ENCODE results near the gene DPP6.

DPP6 gene

DNA sequence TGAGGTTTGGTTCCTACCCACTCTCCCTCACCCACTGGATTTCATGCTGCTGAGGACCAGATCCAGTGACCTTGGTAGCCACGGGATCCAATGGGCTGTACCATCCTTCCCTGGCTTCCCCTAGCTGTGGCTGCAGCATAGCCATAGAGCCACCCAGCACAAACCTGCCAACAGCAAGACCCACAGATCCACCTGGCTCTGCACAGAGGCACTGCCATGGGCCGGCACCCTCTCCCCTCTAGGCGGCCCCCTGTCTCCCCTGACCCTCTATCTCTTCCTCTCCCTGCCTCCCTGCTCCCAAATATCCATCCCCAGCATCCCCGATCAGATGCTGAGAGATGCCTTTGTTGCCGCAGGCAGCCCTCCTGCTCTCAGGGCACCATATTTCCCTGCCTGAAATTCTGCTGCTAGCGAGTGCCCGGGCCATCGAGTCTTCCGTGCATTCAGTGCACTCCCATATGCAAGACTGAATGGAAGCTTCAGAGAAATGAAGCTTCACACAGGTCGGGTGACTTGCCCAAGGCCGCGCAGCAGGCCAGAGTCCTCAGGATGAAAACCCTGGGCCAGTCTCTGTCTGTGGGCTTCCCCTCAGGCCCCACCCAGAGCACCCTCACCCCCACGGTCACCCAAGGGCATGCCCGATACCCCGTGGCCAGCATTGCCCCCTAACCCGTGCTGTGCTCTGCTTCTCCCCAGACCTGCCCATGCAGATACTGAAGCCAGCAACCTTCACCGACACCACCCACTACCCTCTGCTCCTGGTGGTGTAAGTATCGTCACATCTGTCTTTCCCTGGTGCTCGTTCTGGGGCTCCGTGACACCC lies 819.9 kb downstream of the DPP6 start:
- DNase-seq = no peak

DNA sequence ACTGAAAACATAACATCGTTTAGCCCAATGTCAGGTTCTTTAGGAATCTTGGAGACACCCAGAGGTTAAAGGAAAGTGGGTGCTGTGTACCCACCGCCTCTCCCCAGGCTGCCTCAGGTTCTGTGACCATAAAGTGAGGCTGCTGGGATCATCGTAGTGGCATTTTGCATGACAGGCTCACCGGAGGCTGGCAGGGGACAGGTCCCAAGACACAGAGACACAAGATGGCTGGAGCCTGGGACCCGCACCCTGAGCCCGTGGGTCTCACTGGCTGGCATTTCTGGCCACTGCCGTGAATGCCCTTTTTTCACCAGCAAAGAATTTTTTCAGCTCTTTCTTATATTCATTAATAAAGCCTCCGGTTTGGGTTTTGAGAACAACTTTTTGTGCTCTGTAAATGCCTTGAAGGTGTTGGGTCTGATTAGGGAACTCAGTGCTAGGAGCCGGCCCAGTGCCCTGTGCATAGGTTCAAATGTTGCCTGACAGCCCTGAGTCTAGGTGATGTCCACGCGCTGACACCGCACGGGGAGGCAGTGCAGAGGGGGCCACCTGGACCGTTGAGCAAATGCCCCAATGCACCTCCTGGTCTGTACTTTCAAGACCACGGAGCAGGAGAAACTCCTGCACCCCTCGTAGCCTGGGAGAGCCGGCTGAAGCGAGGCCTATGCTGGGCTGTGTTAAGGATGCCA lies 820.8 kb downstream of the DPP6 start:
- no peak for DNase-seq

DNA sequence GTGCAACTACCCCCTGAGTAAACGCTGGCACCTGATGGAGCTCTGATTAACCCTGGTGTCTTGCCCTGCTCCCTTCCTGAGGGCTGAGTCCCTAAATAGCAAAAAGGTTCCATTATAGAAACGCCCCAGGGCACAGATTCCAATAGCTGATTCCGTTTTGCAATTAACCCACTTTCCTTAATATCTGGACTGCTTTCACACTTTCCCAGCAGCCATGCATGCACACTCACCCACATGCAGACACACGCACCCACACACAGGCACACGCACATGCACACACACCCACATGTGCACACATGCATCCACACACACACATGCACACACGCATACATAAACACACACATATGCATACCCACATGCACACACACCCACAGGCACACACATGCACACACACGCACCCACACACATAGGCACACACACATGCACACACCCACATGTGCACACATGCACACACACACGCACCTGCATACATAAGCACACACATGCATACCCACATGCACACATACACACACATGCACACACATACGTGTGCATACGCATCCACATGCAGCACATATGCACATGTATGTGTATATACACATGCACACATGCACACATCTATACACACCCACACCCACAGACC lies 821.4 kb downstream of the DPP6 start:
- no peak for DNase-seq

DNA sequence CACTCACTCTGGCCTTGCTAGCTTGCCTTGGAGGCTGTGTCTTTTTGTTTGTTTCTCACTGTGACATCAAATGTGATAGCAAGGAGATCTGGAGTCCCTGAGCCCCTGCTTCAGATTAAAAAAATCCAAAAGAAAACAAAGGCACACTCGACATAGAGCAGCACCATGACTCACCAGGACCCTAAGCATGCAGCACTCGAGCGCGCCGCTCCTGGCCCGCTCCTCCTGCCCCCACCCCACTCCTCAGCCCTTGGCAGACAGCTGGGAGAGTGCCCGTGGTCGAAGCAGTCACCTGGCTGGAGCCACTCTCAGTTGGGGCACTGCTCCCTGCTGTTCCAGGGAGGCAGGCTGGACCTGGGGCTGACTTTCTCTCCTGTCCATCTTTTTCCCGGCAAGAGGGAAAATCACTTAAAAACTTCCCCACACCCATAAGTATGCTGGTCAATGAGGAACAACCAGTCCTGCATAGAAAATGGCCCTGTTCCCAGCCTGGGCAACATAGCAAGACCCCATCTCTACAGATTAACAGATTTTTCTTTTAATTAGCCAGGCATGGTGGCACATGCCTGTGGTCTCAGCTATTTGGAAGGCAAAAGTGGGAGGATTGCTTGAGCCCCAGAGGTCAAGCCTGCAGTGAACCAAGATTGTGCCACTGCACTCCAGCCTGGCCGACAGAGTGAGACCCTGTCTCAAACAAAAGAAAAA lies 822.4 kb downstream of the DPP6 start:
- DNase-seq = no peak

DNA sequence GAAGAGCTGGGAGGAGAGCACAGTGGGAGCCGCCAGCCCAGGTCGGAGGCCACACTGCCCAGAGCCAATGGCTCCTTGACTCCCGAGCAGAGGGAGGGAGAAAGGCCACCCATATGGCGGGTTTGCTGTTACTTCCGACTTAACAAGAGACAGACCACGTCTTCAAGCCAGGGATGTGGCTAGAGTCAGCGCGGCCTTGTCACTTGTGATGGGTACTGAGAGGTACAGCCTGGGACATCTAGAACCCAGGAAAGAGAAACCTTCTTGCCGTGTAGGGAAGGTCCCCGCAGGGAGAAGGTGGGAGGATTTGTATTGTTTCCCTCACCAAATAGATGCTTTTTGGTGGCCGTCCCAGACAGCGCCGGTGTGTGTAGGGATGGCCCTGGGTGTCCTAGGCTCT lies 823.1 kb downstream of the DPP6 start:
- no peak for DNase-seq

DNA sequence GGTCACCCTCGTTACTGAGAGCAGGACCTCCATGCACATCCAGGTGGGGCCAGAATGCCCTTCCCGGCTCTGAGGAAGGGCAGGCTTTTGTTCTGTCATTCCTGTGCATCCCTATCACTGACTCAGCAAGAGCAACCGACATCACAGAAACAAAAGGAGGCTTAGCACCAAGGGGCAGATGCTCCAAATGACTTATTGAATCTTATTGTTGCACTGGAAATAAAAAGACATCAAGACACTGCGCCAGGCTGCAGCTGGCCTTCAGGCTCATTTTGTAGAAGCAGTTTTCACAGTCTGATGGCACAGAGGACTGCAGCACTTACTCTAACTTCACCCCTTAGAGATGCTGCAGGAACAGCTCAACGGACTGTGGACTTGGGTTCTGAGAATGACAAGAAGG lies 824.3 kb downstream of the DPP6 start:
- no peak for DNase-seq

DNA sequence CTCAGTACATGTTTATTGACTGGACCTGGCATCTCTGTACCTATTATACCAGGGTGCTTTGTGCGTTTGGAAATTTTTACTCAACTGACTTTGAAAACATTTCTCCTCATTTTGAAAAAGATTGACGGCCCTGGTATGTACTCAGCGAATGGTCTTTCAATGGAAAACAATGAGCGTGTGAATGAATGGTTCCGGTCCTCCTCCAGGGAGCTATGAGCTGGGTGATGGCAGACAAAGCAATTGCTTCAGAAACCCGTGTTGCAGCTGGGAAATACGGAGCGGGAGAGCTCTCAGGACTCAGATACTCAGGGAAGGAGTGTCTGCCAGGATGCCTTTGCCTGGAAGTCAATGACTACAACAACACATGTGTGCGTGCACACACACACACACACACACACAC lies 824.8 kb downstream of the DPP6 start:
- DNase-seq = no peak

DNA sequence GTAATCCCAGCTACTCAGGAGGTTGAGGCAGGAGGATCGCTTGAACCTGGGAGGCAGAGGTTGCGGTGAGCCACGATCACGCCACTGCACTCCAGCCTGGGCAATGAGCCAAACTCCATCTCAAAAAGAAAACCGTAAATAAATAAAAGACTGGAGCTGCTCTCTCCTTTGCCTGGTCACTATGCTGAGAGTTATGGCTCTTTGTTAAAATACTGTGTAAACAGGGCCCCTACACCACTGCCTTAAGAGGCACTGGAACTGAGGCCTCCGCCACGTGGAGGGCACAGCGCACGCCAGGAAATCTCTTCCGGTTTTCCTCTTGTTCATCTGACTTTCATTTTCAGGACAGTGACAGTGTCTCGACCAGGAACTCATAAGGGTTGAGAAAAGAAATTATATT lies 827.4 kb downstream of the DPP6 start:
- DNase-seq = no peak

DNA sequence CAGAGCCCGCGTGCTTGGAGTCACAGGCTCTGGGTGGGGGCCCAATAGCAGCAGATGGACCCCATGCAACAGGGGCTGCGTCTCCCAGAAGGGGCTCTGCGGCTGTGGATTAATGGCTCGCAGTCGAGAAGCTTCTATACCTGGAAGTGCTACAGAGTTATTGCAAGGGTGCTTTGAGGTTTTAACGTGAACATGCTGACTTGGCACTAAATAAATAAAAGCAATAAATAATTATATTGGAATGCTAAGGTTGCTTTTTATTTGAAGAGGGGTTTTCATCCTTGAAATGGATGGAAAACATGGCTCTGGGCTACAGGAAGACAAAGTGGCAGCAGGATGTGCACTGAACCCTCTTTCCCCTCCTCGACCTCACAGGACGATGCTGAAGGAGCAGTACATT lies 828.3 kb downstream of the DPP6 start:
- no peak for DNase-seq

DNA sequence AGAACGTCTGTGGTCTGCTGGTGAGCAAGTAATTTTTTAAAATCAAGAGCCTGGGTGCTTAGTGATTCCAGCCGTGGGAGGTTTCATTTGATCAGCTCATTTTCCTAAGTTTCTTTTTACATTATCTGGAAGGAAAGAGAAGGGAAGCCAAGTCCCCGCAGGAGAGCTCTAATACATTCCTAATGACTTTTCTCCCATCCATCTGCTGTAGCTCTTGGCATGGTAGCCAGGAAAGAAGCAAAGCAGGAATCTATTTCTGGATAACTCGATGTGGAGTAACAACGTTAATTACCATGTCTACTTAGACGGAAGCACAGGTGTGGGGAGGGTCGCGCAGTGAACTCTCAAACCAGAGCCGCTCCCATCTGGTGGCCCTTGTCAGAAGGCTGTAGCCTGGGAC lies 828.8 kb downstream of the DPP6 start:
- no peak for DNase-seq

DNA sequence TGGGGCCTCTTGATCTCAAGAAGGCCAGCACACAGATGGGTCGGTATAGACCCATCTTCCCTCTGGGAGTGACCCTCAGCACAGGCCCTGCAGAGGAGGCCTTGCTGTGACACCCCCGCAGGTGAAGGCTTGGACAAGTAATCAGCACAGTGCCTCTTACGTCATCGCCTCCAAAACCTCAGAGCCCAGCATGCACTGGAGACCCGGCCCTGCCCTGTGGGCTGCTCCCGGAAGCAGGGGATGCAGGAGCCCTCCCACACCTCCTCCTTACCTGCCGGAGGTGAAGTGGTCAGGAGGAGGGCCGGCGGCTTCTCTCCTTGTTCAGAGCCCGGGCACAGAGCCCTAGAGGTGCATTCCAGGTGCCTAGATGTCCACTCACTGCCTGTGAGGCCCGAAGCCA lies 829.3 kb downstream of the DPP6 start:
- no peak for DNase-seq

DNA sequence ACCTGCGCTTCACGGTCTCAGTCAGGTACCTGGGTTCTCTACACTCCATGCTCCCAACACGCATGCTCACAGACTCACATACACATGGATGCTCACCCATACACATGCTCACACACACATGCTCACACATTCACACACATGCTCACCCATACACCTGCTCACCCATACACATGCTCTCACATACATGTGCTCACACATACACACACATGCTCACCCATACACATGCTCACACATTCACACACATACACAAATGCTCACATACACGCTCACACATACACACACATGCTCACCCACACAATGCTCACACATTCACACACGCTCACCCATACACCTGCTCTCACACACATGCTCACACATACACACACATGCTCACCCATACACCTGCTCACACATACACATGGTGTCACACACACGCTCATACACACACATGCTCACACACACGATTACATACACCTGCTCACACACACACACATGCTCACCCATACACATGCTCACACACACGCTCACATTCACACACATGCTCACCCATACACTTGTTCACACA lies 830.8 kb downstream of the DPP6 start:
- no peak for DNase-seq

DNA sequence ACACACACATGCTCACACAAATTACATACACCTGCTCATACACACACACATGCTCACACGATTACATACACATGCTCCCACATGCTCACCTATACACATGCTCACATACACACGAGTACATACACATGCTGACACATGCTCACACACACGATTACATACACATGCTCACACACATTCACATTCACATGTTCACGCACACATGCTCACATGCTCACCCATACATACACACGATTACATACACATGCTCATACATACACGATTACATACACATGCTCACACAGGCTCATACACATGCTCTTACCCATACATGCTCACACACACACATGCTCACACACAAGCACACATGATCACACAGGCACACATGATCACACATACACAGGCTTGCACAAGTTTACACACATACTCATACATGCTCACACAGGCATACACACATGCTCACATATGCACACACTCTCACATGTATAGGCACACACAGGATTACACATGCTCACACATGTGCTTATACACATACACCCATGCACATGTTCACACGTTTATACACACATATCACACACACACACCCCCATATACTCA lies 832.2 kb downstream of the DPP6 start:
- no peak for DNase-seq

DNA sequence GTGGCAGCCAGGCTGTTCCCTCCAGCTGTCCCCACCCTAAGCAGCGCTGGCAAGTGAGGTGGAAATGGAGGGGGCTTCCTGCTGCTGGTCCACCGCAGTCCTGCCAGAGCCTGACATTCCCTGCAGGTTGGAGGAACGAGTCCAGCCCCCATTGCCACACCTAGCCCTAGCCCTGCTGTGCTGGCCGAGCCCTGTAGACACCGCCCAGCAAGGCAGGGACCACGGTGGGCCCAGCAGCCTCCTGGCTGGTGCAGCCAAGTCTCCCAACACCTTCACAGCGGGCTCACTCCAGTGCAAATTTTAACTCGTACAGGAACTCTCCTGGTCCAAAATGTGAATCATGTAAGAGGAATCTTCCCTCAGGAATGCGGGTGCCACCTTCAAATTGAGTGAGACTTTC lies 834.4 kb downstream of the DPP6 start:
- DNase-seq = no peak

DNA sequence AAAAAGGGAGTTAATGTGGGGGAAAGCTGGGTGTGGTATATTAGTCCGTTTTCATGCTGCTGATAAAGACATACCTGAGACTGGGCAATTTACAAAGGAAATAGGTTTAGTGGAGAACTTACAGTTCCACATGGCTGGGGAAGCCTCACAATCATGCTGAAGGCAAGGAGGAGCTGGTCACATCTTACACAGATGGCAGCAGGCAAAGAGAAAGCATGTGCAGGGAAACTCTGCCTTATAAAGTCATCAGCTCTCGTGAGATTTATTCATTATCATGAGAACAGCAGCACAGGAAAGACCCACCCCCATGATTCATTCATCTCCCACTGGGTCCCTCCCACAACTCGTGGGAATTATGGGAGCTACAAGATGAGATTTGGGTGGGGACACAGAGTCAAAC lies 836.5 kb downstream of the DPP6 start:
- DNase-seq = no peak

DNA sequence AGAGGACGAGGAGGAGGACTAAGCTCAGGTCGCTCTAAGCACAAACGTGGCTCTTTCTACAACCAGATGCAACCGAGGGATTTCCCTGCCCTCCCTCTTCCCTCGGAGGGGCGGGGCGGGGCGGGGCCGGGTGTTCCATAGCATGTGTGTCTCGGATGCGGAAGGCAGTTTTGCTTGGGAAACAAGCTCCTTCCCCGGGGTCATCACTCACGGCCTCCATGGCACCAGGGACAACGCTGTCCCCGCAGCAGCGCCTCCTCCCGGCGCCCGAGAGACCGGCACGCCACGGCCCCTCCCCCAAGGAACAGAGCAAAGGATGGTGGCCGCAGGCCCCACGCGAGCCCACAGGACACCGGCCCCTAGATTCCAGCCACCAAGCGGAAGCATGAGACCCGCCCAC lies 840.3 kb downstream of the DPP6 start:
- no peak for DNase-seq

DNA sequence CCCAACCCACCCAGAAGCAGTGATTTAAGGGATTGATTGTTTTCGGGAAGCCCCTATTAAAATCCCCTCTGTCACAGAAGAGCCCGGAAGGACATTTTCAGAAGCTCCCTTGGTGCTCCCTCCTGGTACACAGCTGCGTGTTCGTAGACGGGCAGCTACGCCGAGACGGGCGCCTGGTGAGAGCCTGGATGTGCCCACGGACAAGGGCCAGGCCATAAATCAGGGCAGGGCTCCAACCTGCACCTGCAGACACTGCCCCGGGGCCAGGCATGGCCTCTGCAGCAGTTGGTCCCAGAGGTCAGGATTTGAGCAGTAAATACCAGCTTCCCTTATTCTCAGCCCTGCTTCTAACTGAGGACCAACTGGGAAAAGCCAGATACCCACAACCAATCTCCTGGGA lies 843.9 kb downstream of the DPP6 start:
- no peak for DNase-seq

DNA sequence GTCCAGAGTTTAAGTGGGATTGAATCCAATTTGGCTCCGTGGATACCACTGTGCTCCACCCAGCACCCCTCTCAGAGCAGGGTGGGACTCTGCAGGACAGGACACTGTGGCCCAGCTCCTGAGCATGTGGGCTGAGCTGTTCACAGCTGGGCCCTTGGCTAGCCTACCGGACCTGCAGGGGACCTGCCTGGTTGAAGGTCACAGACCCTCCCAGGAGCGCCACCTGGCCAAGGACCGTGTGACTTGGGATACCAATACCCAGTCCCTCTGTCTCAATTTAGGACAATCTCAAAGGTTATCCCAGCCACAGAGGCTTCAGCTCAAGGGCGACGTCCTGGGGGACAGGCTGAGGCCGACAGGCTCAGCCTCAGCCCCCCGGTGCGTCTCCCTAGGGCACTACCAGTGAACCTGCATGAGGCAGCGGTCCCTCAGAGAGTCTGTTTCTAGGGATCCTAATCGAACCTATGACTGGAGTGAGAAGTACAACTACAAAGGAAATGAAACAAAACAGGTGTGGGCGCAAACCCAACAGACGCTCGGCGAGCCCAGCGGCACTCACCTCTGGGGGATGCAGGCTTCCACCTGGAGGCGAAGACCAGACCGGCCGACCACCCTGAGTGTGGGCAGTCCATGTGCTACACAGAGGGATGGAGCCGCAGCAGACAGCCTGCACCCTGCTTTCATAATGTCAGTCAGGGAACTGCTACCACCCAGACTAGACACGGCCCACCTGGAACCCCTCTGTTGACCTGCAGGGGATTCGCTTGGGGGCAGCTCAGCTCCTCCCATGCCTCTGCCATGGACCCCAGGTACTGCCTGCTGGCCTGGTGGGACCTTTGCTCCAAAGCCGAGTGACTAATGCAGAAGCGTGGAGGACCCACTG lies 847.0 kb downstream of the DPP6 start:
- DNase-seq = no peak

DNA sequence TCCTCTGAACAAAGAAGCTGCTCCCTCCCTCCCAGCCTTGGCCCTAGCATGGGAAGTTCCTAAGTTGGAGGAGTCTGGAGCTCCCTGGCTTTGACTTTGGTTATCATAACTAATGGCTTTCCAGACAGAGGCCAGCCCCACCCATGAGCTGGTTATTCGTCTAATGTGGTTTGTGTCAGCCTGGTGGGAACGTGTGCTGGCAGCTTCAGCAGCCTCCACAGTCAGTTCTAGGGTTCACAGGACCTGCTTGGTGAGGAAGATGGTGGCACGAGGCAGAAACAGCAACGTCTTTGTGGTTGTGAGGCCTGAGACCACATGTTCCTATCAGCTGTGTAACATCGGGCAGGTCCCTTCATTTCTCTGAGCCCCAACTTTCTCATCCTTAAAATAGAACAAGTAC lies 847.7 kb downstream of the DPP6 start:
- DNase-seq = no peak

DNA sequence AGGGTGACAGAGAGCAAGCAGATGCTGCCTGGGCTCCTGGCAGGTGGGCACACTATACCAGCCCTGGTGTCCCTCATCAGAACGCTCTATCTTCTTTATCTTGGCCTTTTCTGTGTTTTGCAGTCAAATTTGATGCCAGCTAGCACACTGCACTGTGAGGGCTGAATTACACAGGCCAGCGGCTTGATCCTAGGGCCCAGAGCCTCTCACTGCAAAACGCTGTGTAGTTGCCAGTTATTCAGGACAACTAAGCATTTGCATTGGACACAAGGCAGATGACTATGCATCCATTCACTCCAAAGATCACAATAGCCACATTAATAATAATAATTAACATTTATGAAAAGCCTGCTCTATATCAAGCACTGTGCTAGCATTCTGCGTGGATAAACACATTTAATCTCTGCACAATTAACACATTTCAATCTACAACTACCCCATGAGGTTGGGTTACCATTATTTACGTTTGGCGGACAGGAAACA lies 850.4 kb downstream of the DPP6 start:
- DNase-seq = no peak

DNA sequence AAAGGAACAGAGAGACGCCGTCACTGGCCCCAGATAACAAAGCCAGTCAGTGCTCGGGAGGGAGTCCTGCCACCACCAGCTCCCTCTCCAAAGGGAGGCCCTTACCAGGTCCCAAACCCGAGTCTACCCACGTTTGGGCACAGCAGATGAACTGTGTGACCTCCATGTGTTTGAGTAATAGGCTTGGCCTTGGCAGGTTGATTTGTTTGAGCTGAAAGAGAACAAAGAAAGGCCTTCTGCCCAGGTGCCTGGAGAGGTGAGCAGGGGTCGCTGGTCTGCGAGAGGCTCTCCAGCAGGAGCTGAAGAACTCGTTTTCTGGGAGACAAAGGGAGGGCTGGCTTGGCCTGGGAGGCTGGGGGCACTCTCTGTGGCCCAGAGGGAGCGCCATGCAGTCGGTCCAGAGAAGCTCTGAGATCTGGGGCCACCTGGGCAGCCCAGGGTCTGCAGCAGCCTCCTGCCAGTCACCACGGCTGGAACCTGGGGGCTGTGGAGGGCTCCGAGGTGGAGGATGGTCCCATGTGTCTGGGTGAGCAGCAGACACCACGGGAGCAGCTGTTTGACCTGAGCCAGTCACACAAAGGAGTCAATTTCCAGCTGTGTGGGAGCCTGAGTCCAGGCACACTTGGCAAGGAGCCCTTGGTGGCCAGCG lies 851.0 kb downstream of the DPP6 start:
- DNase-seq = no peak

Data from amniotic stem cell (primary cell).